HG03457 (cell line): ENCODE data around the gene PTPN5.
"Not testable (repeated sequence)": the region's sequence is repeated elsewhere in the genome, so short reads cannot be mapped to it uniquely, and the experiment has no call there.

Source experiments
- ATAC-seq: cut with Tn5 transposase; IDR thresholded peaks from one replicate; pipeline ENCODE4 v1.9.1; 2021; ENCODE audit warnings: moderate number of reproducible peaks; ENCODE audit not compliant: unreplicated experiment

Gene PTPN5

DNA sequence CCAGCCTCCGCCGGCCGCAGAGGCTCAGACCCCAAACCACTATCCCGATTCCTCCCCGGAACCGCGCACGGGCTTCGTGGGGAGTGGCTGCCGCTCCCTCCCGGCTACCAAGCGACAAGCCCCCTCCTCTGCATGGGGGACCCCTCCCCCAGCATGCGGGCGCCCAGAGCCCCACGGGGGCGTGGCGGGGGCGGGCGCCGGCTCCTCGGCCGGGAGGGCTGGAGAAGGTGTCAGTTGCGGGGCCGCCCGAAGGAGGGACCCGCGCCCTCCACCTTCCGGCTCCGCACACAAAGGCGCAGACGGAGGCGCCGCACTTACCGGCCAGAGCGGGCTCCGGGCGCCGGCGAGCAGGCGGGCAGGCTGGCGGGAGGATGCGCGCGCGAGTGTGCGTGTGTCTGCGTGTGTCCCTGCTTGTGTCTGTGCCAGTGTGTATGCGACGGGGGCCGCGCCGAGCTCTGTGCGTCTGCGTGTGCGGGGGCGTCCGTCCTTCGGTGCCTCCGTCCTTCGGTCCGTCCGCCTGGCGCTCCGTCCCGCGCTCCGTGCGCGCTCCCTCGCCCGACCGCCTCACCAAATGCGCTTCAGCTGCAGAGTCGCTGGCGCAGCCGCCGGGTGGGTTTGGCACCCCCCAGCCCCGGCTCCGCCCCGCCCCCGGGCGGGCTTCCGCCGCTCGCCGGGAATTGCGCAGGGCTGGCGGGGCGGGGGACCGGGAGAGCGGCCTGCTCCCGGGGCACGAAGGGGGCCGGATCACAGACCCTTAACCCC is at the start of gene PTPN5:
Gene PTPN5, minus strand, starts transcription at position 592 of the 762 bp plus-strand sequence. CDS start 19,840 bp downstream, outside the sequence.
- no peak for ATAC-seq

DNA sequence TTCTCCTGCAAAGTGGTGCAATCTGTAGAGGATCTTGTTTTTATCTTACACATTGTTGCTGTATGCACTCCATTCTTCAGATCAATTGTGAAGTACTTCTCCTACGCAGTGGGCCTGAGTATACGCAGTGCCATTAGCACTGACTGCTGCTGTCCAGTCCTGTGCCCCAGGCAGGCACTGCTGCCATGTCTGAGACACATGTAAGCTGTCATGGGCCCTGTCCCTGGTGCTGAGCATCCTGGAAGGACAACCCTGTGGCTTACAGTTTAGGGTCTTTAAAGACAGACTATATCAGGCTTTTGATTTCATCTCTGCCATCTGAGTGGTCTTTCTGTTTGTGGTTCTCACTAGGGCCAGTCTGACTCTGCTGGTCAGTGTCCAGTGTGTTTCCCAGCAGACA is 44.8 kb upstream of the PTPN5 start:
- ATAC-seq, result no peak

DNA sequence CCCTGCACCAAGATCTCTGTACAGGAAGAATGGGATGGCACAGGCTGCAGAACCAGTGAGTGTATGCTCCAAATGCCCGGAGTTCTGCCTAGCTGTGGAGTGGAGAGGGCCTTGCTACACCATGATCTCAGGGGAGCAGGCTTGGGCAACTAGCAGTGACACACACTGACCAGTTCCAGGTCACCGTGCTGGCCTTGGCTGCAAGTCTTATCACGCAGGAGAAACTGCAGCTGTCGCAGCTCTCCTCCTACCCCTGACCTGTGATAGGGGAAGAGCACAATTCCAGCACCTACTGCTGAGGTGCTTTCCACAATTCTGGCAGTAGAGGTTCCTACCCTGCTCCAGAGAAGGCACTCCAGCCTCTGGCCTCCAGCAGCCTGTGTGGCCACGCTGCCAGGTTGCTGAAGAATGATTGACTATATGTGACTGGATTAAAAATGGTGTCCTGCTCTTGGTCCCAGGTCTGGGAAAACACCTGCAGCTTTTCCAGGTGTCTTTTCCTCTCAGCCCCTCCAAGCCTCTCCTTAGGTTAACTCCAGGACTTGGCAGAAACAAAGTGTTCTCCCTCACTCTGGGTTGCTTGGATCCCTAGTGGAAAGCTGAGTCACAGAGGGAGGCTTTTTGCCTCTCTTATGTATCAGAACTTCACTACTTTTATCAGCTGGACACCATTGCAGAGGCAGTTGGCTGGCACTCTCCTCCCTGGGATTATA is 43.3 kb upstream of the PTPN5 start:
- ATAC-seq, result no peak

DNA sequence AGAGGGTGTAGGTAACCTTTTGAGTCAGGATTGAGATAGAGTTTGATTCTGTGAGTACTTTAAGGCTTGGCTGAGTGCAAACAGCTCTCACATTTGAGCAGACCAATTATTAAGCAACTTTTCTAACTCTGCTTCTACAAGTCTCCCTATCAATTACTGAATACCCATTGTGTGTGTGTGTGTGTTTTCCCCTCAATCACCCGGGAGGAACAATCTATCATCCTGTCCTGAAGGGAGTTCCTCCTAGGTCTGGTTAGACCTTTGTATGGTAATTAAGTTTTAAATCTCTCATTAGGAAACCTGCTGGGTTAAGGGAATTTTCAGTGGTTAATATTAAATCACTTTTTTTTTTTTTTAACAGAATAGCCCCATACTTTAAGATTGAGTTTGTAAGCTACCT is 28.6 kb upstream of the PTPN5 start:
- ATAC-seq, result not testable (repeated sequence)

DNA sequence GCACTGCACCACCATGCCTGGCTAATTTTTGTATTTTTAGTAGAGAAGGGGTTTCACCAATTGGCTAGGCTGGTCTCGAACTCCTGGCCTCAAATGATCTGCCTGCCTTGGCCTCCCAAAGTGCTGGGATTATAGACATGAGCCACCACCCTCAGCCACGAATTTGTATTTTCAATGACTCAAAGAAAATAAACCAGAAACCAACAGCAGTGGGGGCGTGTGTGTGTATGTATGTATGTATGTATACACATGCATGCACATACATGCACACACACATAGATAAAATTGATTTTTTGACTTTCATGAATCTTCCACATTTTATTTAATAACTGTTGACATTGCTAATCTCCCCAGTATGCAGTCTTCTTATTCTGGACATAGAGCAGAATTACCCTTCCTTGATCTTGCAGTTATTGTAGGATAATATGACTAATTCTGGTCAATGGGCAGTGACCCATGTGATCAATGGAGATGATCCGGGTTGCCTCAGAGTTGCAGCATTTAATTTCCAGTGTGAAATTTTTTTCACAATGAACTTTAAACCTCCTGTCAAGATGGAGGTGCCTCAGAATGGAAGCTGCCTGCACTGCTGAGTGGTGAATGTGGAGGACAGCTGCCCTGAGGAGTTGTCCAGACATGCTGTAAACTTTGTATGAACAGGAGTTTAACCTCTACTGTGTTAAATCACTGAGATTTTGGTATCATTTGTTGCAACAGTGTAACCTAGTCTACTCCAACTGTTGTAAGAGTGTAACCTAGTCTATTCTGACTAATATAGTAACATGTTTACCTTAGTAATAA is 12.8 kb upstream of the PTPN5 start:
- no peak for ATAC-seq

DNA sequence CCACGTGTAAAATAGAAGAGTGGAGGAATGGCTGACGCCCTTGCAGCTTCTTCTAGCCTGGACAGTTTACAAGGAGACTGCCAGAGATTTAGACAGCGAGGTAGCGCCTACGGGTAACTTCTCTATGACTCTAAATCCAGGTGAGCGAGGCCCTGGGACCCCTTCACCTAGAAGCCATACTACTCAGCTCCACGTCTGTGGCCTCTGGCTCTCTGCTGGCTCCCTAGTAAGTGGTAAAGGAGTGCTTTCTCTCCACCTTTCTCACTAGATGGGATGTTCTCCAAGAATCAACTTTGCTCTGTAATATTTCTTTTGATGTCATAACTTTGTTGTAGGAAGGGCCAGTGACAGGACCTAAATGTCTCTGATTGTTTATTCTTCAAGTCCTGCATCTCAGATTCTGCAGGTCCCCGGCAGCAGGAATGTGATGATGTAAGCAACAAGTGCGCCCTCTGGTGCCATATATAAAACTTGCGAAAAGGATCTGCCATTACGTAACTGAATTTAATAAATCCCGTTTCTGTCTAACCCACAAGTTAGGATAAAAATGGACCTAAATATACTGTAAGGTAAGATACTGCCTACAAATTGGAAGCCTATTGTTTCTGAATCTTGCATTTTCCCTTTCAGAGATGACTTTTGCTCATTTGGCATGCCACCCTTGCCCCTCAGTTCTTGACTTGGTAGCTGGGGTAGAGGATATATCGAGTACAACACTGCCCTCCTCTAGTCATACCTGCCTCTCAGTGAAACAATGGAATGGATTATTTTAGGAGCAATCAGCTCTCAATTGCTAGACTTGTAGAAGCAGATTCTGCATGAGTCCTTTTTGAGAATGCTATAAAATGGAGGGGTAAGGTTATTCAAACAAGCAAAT is 11.0 kb upstream of the PTPN5 start:
- no peak for ATAC-seq

DNA sequence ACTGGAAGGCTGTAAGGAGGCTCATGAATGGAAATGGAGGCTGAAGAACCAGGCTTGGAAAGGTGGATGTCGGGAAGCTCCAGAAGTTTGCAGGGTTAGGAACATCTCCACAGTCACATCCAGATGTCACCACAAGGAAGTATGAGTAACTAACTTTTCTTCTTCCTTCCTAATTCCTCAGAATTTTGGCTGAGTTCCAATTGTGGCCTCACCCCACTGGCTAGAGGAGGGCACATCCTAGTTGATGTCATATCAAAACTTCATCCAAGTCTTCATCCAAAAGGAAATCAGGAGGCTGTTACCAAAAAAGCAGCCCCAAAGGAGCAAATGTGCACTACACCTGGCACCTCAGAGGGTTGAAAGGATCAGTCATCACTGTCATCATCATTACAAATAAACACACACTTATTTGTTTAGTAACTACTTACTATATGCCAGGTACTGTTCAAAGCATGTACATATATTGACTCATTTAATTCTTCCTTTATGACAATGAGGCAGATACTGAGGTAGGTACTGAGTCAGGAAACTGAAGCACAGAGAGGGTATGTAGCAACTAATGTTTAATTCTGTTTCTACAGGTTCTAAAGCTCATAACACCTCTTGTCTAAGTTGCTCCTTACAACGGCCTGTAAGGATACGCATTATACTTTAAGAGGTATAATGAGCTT is 7.3 kb upstream of the PTPN5 start:
- ATAC-seq, result no peak

DNA sequence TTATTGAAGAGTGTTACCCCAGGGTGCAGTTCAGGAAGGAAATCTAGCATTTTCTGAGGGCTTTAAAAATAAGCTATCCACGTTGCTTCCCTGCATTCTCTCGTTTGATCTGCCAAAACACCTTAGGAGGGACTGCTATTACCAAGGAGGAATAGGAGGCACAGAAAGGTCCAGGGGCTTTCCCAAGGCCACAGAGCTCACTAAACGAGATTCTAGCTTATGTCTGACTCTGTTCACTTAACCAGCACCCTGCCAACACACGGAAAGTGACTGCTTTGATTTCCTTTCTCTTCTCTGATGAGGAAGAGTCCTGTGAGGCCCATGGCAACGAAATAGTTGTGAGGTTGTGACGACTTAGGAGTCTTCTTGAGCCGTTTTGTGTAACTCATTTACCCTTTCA is 3.4 kb upstream of the PTPN5 start:
- ATAC-seq, result no peak

DNA sequence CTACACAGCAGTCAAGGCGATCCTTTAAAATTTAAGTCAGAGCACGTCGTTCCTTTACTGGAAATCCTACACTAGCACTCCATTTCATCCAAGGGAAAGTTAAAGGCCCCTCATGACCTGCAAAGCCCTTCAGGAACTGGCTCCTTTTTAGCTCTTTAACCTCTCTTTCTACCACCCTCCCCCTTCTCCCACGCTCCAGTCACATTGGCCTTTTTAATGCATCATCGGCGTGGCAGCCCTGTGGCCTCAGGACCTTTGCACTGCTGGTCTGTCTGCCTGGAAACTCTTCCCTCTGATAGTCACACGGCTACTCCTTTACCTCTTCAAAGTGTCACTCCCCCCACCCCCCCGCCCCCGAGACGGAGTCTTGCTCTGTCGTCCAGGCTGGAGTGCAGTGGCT is 1.2 kb upstream of the PTPN5 start:
- no peak for ATAC-seq

DNA sequence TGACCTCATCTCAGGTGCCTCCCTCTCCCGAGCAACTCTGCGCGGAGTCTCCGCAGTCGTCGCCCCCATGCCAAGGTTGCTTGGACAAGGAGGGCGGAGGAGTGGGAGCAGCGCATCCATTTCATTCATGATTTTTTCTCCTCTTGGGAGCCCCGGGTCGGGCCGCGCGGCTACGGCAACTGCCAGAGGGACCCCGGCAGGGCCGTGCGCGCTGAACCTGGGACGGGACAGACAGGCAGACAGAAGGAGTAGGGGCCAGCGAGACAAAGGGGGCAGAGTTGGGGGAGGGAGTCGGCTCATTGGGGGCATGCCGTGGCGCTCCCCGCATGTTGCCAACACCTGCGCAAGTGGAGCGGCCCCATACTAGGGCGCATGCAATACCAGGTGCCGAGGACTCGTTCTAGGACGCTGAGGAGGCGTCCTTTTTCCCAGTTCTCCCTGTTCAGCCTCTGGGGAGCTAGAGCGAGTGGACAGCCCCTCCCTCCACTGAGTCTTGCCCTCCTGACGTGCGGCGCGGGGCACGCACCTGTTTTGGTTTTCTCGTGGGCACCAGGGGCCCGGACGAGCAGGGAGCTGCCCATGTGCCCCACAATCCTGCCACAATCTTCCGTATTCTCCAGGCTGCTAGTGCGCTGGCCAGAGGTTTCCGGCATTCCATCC is 501 bp upstream of the PTPN5 start:
- ATAC-seq, result no peak

DNA sequence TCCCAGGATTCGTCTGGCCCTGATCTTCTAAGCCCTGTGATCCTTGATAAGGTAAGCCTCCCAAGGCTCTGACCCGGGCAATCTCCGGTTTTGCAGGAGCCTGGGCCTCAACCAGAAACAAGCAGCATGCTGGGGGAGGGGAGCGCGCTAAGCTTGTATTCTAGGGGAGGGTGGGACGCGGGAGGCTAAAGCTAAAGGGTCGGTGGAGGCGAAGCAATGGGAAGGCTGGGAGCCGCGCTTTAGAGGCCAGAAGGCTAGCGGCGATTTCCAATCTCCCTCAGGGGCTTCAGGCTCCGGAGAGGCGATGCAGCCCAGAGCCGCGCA is 753 bp downstream of the PTPN5 start:
- ATAC-seq, result no peak

DNA sequence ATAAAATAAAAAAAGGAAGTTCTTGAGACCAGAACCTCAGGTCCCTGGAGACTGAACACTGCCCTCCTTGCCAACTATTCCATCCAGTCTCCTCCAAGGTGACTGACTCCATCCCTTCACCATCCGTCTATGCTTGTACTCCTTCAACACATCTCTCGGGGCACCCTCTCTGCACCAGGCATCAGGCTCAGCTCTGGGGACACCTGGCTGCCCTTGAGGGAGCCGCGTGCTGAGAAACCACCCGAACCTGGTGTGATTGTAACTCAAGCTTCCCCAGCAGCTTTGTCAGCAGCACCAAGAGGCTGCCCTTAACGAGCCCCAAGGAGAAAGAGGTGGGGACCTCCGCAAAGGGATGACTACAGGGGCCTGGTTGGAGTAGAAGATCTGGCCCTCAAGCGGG is 1.7 kb downstream of the PTPN5 start:
- ATAC-seq, result no peak

DNA sequence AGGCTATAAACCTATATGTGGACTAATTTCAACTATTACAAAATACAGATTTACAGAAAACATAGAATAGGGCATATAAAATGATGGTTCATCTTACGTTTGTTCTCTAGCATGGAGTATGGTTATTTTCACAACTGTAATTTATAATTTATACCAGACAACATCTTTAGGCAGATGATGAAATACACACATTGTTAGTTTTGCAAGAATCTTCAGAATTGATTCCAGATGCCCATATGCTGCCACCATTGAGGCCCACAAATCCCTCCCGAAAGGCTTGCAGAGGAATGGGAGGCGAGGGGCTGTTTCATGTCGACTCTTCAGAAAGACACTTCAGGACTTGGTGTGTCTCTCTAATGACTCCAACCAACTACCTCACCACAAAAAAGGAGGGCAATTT is 6.2 kb downstream of the PTPN5 start:
- no peak for ATAC-seq

DNA sequence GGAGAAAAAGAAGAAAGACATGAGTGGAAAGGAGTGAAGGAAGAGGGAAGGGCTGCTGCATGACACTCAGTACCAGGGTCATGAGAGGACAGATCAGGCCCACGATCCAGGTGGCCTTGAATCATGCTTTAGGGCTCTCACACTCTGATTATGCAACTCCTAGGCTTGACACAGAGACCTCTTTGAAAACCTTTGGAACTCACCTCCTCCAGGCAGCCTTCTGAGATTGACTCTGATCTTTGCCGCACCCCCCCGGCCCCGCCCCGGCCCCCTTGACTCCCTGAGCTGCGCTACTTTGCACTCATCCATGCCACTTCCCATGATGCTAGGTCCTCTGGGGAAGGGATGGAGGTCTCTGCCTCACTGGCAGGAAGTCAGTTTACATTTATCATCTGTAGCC is 10.7 kb downstream of the PTPN5 start:
- ATAC-seq, result no peak

DNA sequence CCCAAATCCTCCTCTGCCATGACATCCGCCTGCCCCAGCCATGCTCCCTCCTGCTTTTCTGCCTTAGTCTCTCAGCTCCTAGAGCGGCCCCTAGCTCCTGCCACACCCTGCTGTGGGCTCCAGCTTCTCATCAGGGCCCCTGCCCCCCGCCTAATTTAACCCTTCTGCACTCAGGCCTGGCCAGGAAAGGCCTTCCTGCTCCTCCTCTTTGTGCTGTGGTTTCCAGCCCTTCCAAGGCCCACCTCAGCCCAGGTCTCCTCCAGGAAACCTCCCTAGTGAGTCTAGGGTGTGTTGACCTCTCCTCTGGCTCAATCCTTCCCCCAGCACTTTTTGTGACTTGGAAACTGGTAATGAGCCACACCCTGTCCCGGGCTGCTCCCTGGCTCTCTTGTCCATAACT is 11.3 kb downstream of the PTPN5 start:
- ATAC-seq, result no peak

DNA sequence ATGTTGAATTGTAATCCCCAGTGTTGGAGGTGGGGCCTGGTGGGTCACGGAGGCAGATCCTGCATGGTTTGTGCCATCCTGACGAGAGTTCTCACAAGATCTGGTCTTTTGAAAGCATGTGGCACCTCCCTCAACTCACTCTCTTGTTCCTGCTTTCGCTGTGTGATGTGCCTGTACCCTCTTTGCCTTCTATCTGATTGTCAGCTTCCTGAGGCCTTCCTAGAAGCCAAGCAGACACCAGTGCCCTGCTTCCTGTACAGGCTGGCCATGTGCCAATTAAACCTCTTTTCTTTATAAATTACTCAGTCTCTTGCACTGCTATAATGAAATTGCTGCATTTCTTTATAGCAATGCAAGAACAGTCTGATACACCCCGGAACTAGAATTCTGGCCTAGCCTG is 13.1 kb downstream of the PTPN5 start:
- no peak for ATAC-seq

DNA sequence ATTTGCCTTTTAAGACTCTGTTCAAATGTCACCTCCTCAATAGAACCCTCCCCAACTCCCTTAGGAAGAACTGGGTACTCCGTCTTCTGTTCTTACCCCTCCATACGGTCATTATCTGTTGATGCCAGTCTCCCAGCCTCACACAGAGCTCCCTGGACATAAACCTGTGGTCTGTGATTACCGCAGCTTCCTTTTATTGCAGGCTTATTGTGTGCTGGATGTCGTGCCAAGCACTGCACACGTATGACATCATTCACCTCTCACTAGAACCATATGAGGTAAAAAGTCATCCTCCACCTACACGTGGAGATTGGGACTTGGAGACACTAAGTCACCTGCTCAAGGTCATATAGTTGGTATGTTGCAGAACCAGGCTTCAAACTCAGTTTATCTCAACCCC is 15.3 kb downstream of the PTPN5 start:
- no peak for ATAC-seq

DNA sequence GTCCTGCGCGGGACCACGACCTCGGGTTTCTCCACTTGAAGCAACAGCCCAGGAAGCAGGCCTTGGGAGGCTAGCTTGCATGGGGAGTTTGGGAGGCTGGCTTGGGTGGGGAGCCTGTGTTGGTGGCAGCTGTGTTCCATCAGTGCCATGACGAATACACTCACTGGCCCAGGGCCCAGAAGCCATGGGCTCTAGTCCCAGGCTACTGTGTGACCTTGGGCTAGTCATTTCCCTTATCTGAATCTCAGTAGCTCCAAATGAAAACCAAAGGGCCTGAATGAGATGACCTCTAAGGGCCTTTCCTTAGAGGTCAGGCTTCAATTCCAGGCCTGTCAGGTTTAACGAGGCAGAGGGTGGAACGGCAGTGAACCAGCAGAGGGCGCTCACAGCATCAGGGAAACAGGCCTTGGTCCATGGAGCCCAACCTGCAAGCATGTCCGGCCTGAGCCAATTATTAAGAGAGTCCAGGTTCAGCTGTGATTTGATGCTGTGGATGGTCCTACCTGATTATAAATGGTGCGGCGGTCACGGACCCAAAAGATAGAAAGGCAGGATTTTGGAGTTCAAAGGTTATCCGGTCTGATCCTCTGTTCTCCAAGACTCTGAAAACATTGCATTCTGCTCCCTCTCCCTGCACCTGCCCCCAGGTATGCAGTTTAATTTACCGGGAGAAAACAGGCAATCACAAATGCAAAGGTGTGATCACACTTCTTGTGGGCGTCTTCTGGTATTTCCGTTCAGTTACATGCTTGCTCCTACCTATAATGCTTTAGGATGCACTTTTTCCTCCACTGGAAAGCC is 15.9 kb downstream of the PTPN5 start:
- ATAC-seq, result peak; percentile 47

DNA sequence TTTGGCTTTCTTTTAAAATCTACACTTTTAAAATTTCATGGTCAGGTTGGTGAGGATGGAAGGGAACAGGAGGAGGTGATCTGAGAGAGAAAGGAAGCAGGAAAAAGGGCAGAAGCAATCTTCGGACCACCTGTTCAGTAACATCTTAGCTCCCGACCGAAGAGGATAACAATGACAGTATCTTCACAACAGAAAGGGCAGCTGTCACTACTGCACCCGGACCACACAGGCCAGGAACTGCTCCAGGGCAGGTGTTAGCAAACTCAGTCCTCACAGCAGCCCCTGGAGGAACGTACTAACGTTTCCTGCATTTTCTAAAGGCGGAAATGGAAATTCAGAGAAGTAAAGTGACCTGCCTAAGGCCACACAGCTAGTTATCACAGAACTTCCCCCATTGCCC is 16.8 kb downstream of the PTPN5 start:
- ATAC-seq, result no peak
